NCI-H82 (cell line): ENCODE results near the gene AGO4.

Experiments used
- DNase-seq: peaks from one replicate; lab custom pipeline; 2025; lab: John Stamatoyannopoulos, UW

AGO4 gene

GRCh38 chr1:35894656-35895055, 86.8 kb downstream of the AGO4 start:
- no peak for DNase-seq

GRCh38 chr1:35899941-35900340, 92.1 kb downstream of the AGO4 start:
- no peak for DNase-seq

GRCh38 chr1:35901235-35901634, 93.4 kb downstream of the AGO4 start:
- DNase-seq = no peak

GRCh38 chr1:35902671-35903070, 94.9 kb downstream of the AGO4 start:
- DNase-seq = no peak
